ENCODE data around the gene LNPEP.

DNA sequence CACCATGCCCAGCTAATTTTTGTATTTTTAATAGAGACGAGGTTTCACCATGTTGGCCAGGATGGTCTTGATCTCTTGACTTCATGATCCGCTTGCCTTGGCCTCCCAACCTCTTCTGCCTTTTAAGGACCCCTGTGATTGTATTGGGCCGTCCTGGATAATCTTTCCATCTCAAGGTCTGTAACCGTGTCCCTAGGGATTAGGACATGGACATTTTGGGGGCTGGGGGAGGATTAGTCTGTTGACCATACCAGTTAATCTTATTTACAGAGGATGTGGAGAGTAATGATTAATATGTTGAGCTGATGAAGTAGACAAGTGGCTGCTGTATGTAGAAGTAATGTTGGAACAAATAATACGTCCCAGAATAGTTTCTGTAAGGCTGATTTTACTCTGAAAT is 23.1 kb downstream of the LNPEP start:
- no peak for TF ChIP-seq POLR2A (IDR thresholded peaks at IDR 0.05)
- TF ChIP-seq, protein P1, sequence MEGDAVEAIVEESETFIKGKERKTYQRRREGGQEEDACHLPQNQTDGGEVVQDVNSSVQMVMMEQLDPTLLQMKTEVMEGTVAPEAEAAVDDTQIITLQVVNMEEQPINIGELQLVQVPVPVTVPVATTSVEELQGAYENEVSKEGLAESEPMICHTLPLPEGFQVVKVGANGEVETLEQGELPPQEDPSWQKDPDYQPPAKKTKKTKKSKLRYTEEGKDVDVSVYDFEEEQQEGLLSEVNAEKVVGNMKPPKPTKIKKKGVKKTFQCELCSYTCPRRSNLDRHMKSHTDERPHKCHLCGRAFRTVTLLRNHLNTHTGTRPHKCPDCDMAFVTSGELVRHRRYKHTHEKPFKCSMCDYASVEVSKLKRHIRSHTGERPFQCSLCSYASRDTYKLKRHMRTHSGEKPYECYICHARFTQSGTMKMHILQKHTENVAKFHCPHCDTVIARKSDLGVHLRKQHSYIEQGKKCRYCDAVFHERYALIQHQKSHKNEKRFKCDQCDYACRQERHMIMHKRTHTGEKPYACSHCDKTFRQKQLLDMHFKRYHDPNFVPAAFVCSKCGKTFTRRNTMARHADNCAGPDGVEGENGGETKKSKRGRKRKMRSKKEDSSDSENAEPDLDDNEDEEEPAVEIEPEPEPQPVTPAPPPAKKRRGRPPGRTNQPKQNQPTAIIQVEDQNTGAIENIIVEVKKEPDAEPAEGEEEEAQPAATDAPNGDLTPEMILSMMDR (IDR thresholded peaks at IDR 0.05) = no peak
